PC-3 (cell line): ENCODE data around the gene PPFIA1. TPM values are rescaled to one million over a fixed set of nuclear protein-coding genes. Genes with fewer than 3 reads are reported as not detected.

Experiments used
- ATAC-seq: fragments of 200-7000 bp; cut with Tn5 transposase; 2 replicates; pipeline ENCODE4 v1.9.1; 2020; ENCODE audit warnings: mild to moderate bottlenecking, moderate library complexity
- BruUV-seq: library from RNA; stranded (reverse); fragments of 400-500 nt; replicated peaks from 2 replicates; lab custom pipeline; 2021; lab: Mats Ljungman, UMichigan
- CTCF ChIA-PET: fragments of 300-600 bp; sonication (Branson Sonifier 250); formaldehyde crosslinking; loops from one replicate; lab custom pipeline; 2022; ENCODE audit warnings: antibody characterized with exemption; lab: Charles Lee
- POLR2A ChIA-PET: fragments of 300-600 bp; sonication (Branson Sonifier 250); formaldehyde crosslinking; loops from one replicate; lab custom pipeline; 2022; ENCODE audit warnings: antibody characterized with exemption; ENCODE audit not compliant: unreplicated experiment; lab: Charles Lee
- DNase-seq: peaks from one replicate; pipeline ENCODE4 v3.0.0-alpha.2; 2015
- H2AFZ ChIP-seq: fragments of 300-600 bp; sonication (generic); 2 replicates; pipeline ENCODE4 v1.6.0; 2016; ENCODE audit warnings: antibody characterized with exemption, low read length
- H3F3A ChIP-seq: fragments of 300-600 bp; sonication (generic); one replicate; pipeline ENCODE4 v1.6.0; 2017; ENCODE audit warnings: antibody characterized with exemption, low read length, control low read depth, mild to moderate bottlenecking; ENCODE audit not compliant: unreplicated experiment
- H3K27ac ChIP-seq: fragments of 300-600 bp; sonication (generic); 2 replicates; pipeline ENCODE4 v1.5.1; 2016; ENCODE audit warnings: mild to moderate bottlenecking, low read length
- H3K27me3 ChIP-seq: fragments of 300-600 bp; sonication (generic); 2 replicates; pipeline ENCODE4 v1.6.1; 2016; ENCODE audit warnings: low read length, mixed read lengths
- H3K36me3 ChIP-seq: fragments of 300-600 bp; sonication (generic); 2 replicates; pipeline ENCODE4 v1.6.1; 2016; ENCODE audit warnings: low read depth, mixed run types, low read length, mixed read lengths
- H3K4me1 ChIP-seq: fragments of 300-600 bp; sonication (generic); 2 replicates; pipeline ENCODE4 v1.5.1; 2016; ENCODE audit warnings: low read length; ENCODE audit not compliant: insufficient read depth
- H3K4me2 ChIP-seq: fragments of 300-600 bp; sonication (generic); 2 replicates; pipeline ENCODE4 v1.6.0; 2016; ENCODE audit warnings: low read length
- H3K4me3 ChIP-seq: fragments of 300-600 bp; sonication (generic); 2 replicates; pipeline ENCODE4 v1.5.1; 2016; ENCODE audit warnings: mild to moderate bottlenecking, low read length, mixed read lengths
- H3K79me2 ChIP-seq: fragments of 300-600 bp; sonication (generic); 2 replicates; pipeline ENCODE4 v1.6.1; 2017; ENCODE audit warnings: low read length, mixed read lengths
- H3K9ac ChIP-seq: fragments of 300-600 bp; sonication (generic); 2 replicates; pipeline ENCODE4 v1.6.0; 2016; ENCODE audit warnings: mild to moderate bottlenecking, low read length
- H3K9me2 ChIP-seq: fragments of 300-600 bp; sonication (generic); replicated peaks from 2 replicates; pipeline ENCODE4 v1.6.1; 2016; ENCODE audit warnings: mixed run types, low read length, mixed read lengths
- H3K9me3 ChIP-seq: fragments of 300-600 bp; sonication (generic); 2 replicates; pipeline ENCODE4 v1.6.1; 2016; ENCODE audit warnings: low read length, mixed read lengths
- H4K20me1 ChIP-seq: fragments of 300-600 bp; sonication (generic); 2 replicates; pipeline ENCODE4 v1.6.1; 2016; ENCODE audit warnings: low read length, mixed read lengths
- CTCF ChIP-seq: fragments of 300-600 bp; sonication (generic); conservative IDR thresholded peaks from 2 replicates; pipeline ENCODE4 v1.5.1; 2017; ENCODE audit warnings: antibody characterized with exemption, low read depth, mild to moderate bottlenecking, low read length
- EZH2 ChIP-seq: fragments of 300-600 bp; sonication (generic); IDR thresholded peaks from one replicate; pipeline ENCODE4 v1.6.1; 2017; ENCODE audit warnings: antibody characterized with exemption, mild to moderate bottlenecking, low read length; ENCODE audit not compliant: unreplicated experiment
- EZH2phosphoT487 ChIP-seq: fragments of 300-600 bp; sonication (generic); IDR thresholded peaks from 2 replicates; pipeline ENCODE4 v1.6.1; 2018; ENCODE audit warnings: mild to moderate bottlenecking, antibody characterized with exemption, low read length, borderline replicate concordance
- intact Hi-C: fragments of 100-400 bp; cut with micrococcal nuclease; formaldehyde crosslinking; loops from 2 replicates; pipeline ENCODE4 v1.9.0; 2023
- total RNA-seq: library from RNA; depleted of rRNA; stranded (reverse); fragments of >200 nt; gene quantifications from 2 replicates; pipeline ENCODE4 v1.2.3, GENCODE V29; 2014

The PPFIA1 gene
- total RNA-seq, 1 experiment from 2014 or later: 57.5 TPM

- peaks cover 59% of the 10 kb centered on the region for H3K36me3 ChIP-seq
- CTCF ChIA-PET: interaction anchor here (0.6 kb wide), 1 partner anchor 15 kb away, joined by 3 read pairs; no protein-coding TSS in a partner anchor
Measured at GRCh38 chr11:70352100-70352499, 81.6 kb downstream of the PPFIA1 start.

GRCh38 chr11:70352601-70353000 is 82.1 kb downstream of the PPFIA1 start:
- DNase-seq: no peak

More at GRCh38 chr11:70352100-70352499, 81.6 kb downstream of the PPFIA1 start:
- Histone ChIP-seq H3K9ac (no peak overlapping the region), H3F3A (no peaks in the 10 kb centered on the region), H3K27me3 (no peaks in the 10 kb centered on the region), H3K4me3 (no peak overlapping the region), H3K4me1 (no peaks in the 10 kb centered on the region), H4K20me1 (no peaks in the 10 kb centered on the region), H3K9me3 (no peaks in the 10 kb centered on the region), H3K79me2 (no peaks in the 10 kb centered on the region), H3K4me2 (no peak overlapping the region), H3K9me2 (no peaks in the 10 kb centered on the region), H2AFZ (no peak overlapping the region), H3K27ac (no peak overlapping the region)
- DNase-seq (no peak), ATAC-seq (no peak)
- BruUV-seq: no TSS peak
- intact Hi-C loops: no loop called here
- POLR2A ChIA-PET: no interaction called here
- TF ChIP-seq EZH2 (no peak), CTCF (no peak), EZH2phosphoT487 (no peak)

GRCh38 chr11:70353329-70353728 is 82.8 kb downstream of the PPFIA1 start:
- Histone ChIP-seq H3K27me3 (no peaks in the 10 kb centered on the region), H3K9ac (no peak overlapping the region), H2AFZ (no peak overlapping the region), H4K20me1 (no peaks in the 10 kb centered on the region), H3F3A (no peaks in the 10 kb centered on the region), H3K27ac (no peak overlapping the region), H3K9me3 (no peaks in the 10 kb centered on the region), H3K79me2 (no peaks in the 10 kb centered on the region), H3K36me3 (peaks cover 62% of the 10 kb centered on the region), H3K4me2 (no peak overlapping the region), H3K9me2 (no peaks in the 10 kb centered on the region), H3K4me1 (no peaks in the 10 kb centered on the region), H3K4me3 (no peak overlapping the region)
- ATAC-seq: no peak
- CTCF ChIA-PET: no interaction called here
- BruUV-seq: no TSS peak
- POLR2A ChIA-PET: no interaction called here
- intact Hi-C loops: no loop called here
- no peak for DNase-seq
- TF ChIP-seq EZH2 (no peak), CTCF (no peak), EZH2phosphoT487 (no peak)

More at GRCh38 chr11:70352601-70353000, 82.1 kb downstream of the PPFIA1 start:
- H3F3A ChIP-seq: no peaks in the 10 kb centered on the region
- intact Hi-C loops: no loop called here
- H3K4me1 ChIP-seq: no peaks in the 10 kb centered on the region
- no peak overlapping the region for H3K9ac ChIP-seq
- H3K27ac ChIP-seq: no peak overlapping the region
- peaks cover 62% of the 10 kb centered on the region for H3K36me3 ChIP-seq
- no peaks in the 10 kb centered on the region for H3K9me3 ChIP-seq
- H3K4me3 ChIP-seq: no peak overlapping the region
- H3K27me3 ChIP-seq: no peaks in the 10 kb centered on the region
- H3K9me2 ChIP-seq: no peaks in the 10 kb centered on the region
- ChIA-PET POLR2A (no interaction called here), CTCF (interaction anchor here (0.6 kb wide), 2 partner anchors 14 to 44 kb away, joined by 3 to 5 read pairs; no protein-coding TSS in a partner anchor)
- H3K79me2 ChIP-seq: no peaks in the 10 kb centered on the region
- no peaks in the 10 kb centered on the region for H4K20me1 ChIP-seq
- ATAC-seq: no peak
- no peak overlapping the region for H2AFZ ChIP-seq
- BruUV-seq: no TSS peak
- H3K4me2 ChIP-seq: no peak overlapping the region
- TF ChIP-seq EZH2: no peak
